ENCODE results near the gene DIP2A. TPM values are rescaled to one million over a fixed set of nuclear protein-coding genes. Genes with fewer than 3 reads are reported as not detected.

Gene DIP2A
- total and polyA plus RNA-seq, 5 donors: 28.6 to 40.6 (median 37.1) TPM

DNA sequence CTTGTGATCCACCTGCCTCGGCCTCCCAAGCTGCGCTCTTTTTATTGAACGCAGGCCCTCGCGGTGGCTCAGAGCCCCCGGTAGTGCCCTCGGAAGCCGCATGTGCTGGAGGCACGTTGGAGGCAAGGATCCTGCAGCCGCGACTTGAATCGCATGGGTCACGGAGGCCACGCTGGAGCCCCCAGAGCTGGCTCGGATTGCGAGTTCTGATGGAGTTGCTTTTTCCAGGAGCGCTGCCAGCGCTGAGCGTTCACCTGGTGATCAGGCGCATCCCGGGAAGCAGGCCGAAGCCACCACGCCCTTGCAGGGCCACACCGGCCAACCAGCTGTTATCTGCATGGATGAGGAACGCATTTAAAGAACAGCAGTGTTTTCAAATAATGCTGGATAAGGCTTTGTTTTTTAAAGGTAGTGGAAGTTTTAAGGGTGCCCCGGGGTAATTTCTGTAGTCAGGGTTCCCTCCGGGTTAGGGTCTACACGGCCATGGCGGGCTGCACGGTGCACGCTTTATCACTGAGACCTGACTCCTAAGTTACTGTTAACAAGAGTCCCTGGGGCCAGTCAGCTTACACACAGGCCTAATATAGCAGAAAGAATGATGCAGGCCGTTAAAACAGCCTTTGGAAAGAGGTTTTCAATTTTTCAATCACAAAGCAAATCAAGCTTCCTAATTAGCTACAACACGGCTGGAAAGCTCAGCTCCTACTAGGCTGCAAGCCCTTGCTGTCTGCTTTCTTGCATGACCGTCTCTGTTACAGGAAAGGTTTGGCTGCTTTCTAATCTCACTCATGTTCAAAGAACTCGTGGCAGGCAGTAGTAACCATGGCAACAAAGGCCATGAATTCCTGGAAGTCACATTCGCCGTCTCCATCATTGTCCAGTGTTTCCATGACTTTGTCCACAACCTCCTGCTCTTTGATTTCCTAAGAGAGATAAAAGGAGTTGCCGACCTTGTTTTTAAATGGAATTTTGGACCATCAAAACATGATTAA is 140.2 kb downstream of the DIP2A start:
- Histone ChIP-seq H3K4me3 (ENCODE audit: low read length) (no peak overlapping the region), H3K27ac (ENCODE audit: low read length) (no peak overlapping the region), H3K9me3 (ENCODE audit: control insufficient read depth, low read length) (no peaks in the 10 kb centered on the region), H3K27me3 (ENCODE audit: control insufficient read depth, insufficient read depth) (no peaks in the 10 kb centered on the region), H3K4me1 (ENCODE audit: control insufficient read depth, insufficient read depth, low read length) (peaks cover 7% of the 10 kb centered on the region)
- intact Hi-C loops (cut with DNase I): no loop called here
- ATAC-seq: peak; percentile 73 to 89
- DNase-seq: peak; percentile 49 to 63 (median 61)
- 64% methylated on average over 38 of the region's 38 CpGs for WGBS

DNA sequence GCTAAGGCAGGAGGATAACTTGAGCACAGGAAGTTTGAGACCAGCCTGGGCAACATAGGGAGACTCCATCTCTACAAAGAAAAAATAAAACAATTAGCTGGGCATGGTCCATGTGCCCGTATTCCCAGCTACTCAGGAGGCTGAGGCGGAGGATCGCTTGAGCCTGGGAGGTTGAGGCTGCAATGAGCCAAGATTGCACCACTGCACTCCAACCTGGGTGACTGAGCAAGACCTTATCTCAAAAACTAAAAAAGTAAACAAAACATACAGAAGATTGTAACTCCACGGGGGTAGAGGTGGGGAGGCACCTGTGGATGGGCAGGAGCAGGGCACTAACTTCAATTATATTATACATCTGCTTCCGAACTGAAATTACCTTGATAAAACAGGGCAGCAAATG is 141.6 kb downstream of the DIP2A start:
- 88% methylated on average over 5 of the region's 5 CpGs for WGBS
- intact Hi-C loops (cut with DNase I): no loop called here

DNA sequence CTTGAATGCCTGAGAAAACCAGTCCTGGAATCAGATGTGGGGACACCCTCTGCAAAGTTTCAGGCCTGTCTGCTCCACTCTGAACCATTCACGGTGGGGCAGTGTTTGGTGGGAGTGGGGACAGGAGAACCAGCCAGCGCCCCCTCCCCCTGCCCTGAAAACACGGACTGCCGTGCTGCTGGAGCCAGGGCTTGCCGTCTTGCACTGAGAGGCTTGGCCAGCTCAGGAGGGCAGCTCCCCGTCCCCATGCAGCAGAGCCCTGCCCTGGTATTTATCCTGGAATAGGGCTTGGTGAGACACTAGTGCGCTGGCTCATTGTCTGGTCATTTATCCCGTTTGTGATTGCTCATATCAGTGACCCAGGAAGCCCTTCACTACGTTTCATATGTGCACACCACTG is 142.3 kb downstream of the DIP2A start:
- Histone ChIP-seq H3K4me3 (ENCODE audit: low read length) (no peak overlapping the region), H3K4me1 (ENCODE audit: control insufficient read depth, insufficient read depth, low read length) (peaks cover 7% of the 10 kb centered on the region), H3K9me3 (ENCODE audit: control insufficient read depth, low read length) (no peaks in the 10 kb centered on the region), H3K27me3 (ENCODE audit: control insufficient read depth, insufficient read depth) (no peaks in the 10 kb centered on the region), H3K27ac (ENCODE audit: low read length) (no peak overlapping the region)
- intact Hi-C loops (cut with DNase I): no loop called here
- DNase-seq (no peak), ATAC-seq (no peak)
- WGBS: 65% methylated on average over 9 of the region's 9 CpGs

More for the DNA sequence above, 141.6 kb downstream of the DIP2A start:
- DNase-seq: no peak
- Histone ChIP-seq H3K9me3 (ENCODE audit: control insufficient read depth, low read length) (no peaks in the 10 kb centered on the region), H3K4me3 (ENCODE audit: low read length) (no peak overlapping the region), H3K4me1 (ENCODE audit: control insufficient read depth, insufficient read depth, low read length) (peaks cover 7% of the 10 kb centered on the region), H3K27ac (ENCODE audit: low read length) (no peak overlapping the region), H3K27me3 (ENCODE audit: control insufficient read depth, insufficient read depth) (no peaks in the 10 kb centered on the region)
- no peak for ATAC-seq

DNA sequence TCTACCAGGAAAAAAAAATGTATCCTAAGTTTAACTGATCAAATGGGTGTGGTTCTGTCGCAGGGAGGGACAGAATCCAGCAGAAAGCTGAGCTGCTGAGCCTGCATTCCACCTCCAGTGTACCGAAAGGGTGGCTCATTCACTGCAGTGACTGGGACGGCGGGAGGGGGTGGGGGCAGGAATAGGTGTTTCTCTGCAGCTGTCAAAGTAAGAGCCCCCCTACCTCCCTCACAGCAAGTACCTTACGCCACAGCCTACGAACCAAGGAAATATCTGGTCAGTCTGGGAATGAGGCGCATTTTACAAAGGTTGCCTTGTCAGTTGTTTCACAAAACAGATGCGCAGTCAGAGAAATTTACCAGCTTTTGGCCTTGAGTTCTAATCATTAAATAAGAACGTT is 144.5 kb downstream of the DIP2A start:
- no peak overlapping the region for H3K27ac ChIP-seq (ENCODE audit: low read length)
- H3K27me3 ChIP-seq (ENCODE audit: control insufficient read depth, insufficient read depth): no peaks in the 10 kb centered on the region
- no peak for DNase-seq
- H3K4me1 ChIP-seq (ENCODE audit: control insufficient read depth, insufficient read depth, low read length): peaks cover 7% of the 10 kb centered on the region
- no peaks in the 10 kb centered on the region for H3K9me3 ChIP-seq (ENCODE audit: control insufficient read depth, low read length)
- 52% methylated on average over 9 of the region's 9 CpGs for WGBS
- no peak for ATAC-seq
- no peak overlapping the region for H3K4me3 ChIP-seq (ENCODE audit: low read length)
- intact Hi-C loops (cut with DNase I): no loop called here

GRCh38 chr21:46604329-46604974 is 145.8 kb downstream of the DIP2A start:
- H3K9me3 ChIP-seq (ENCODE audit: control insufficient read depth, low read length): no peaks in the 10 kb centered on the region
- ATAC-seq (no peak), DNase-seq (no peak)
- H3K27ac ChIP-seq (ENCODE audit: low read length): no peak overlapping the region
- H3K27me3 ChIP-seq (ENCODE audit: control insufficient read depth, insufficient read depth): no peaks in the 10 kb centered on the region
- intact Hi-C loops (cut with DNase I): no loop called here
- peaks cover 2% of the 10 kb centered on the region for H3K4me1 ChIP-seq (ENCODE audit: control insufficient read depth, insufficient read depth, low read length)
- no peak overlapping the region for H3K4me3 ChIP-seq (ENCODE audit: low read length)
- WGBS: 78% methylated on average over 9 of the region's 9 CpGs

GRCh38 chr21:46604975-46605766 is 146.5 kb downstream of the DIP2A start, which contains the start of gene S100B:
TSS of gene S100B (minus strand) at chr21:46605082. CDS start at chr21:46602415, 2,667 bp downstream.
- Histone ChIP-seq H3K9me3 (ENCODE audit: control insufficient read depth, low read length) (no peaks in the 10 kb centered on the region), H3K27me3 (ENCODE audit: control insufficient read depth, insufficient read depth) (no peaks in the 10 kb centered on the region), H3K4me1 (ENCODE audit: control insufficient read depth, insufficient read depth, low read length) (no peaks in the 10 kb centered on the region), H3K27ac (ENCODE audit: low read length) (no peak within 1 kb of the TSS), H3K4me3 (ENCODE audit: low read length) (no peak within 1 kb of the TSS)
- ATAC-seq (peak; percentile 63 to 64), DNase-seq (peak in 2 of 3 donors; percentile 53 to 68)
- 65% methylated on average over 15 of the region's 15 CpGs for WGBS
- intact Hi-C loops (cut with DNase I): no loop called here

DNA sequence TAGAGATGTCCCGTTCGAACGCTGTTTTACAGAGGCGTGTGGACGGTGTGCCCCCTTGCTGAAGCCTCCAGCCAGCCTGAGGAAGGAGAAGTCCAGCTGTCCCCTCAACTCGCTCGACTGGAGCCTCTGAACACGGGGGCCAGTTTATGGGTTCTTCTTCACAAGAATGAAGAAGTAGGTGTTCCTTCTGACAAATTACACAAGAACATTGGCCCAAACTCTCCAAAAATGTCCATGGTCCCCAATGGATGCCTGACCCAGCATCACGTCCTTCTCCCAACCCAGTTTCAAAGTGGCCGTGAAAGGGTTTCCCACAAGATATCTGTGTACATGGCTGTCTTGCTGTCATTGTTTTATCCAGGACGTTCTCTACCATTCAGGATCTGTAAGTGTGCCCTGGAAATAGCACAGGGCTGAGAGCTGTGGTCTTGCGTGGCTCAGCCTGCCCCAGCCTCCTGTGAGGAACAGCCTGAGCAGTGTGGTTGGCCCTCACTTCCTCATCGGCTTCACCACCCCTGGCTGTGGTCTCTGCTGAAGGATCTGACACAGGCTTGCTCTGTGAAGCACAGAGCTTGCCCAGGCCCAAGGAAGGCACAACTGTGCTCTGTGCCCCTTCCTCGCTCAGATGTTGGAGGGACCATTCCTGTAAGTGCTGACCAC is 147.2 kb downstream of the DIP2A start:
- peak; percentile 22 to 73 (median 69) for DNase-seq
- H3K9me3 ChIP-seq (ENCODE audit: control insufficient read depth, low read length): peaks cover 4% of the 10 kb centered on the region
- peak; percentile 72 to 81 for ATAC-seq
- no peak overlapping the region for H3K27ac ChIP-seq (ENCODE audit: low read length)
- H3K27me3 ChIP-seq (ENCODE audit: control insufficient read depth, insufficient read depth): no peaks in the 10 kb centered on the region
- 69% methylated on average over 14 of the region's 14 CpGs for WGBS
- no peaks in the 10 kb centered on the region for H3K4me1 ChIP-seq (ENCODE audit: control insufficient read depth, insufficient read depth, low read length)
- intact Hi-C loops (cut with DNase I): no loop called here
- no peak overlapping the region for H3K4me3 ChIP-seq (ENCODE audit: low read length)

GRCh38 chr21:46606427-46606813 is 147.7 kb downstream of the DIP2A start:
- Histone ChIP-seq H3K9me3 (ENCODE audit: control insufficient read depth, low read length) (peaks cover 4% of the 10 kb centered on the region), H3K27ac (ENCODE audit: low read length) (no peak overlapping the region), H3K4me3 (ENCODE audit: low read length) (no peak overlapping the region), H3K27me3 (ENCODE audit: control insufficient read depth, insufficient read depth) (no peaks in the 10 kb centered on the region), H3K4me1 (ENCODE audit: control insufficient read depth, insufficient read depth, low read length) (no peaks in the 10 kb centered on the region)
- 74% methylated on average over 7 of the region's 7 CpGs for WGBS
- intact Hi-C loops (cut with DNase I): no loop called here
- ATAC-seq (no peak), DNase-seq (no peak)

- H3K9me3 ChIP-seq (ENCODE audit: control insufficient read depth, low read length): peaks cover 4% of the 10 kb centered on the region
- DNase-seq (no peak), ATAC-seq (no peak)
- H3K27me3 ChIP-seq (ENCODE audit: control insufficient read depth, insufficient read depth): no peaks in the 10 kb centered on the region
- H3K4me1 ChIP-seq (ENCODE audit: control insufficient read depth, insufficient read depth, low read length): no peaks in the 10 kb centered on the region
- intact Hi-C loops (cut with DNase I): no loop called here
- H3K27ac ChIP-seq (ENCODE audit: low read length): no peak overlapping the region
- WGBS: 89% methylated on average over 2 of the region's 2 CpGs
- H3K4me3 ChIP-seq (ENCODE audit: low read length): no peak overlapping the region
Observed at GRCh38 chr21:46607636-46608035, 148.9 kb downstream of the DIP2A start.

GRCh38 chr21:46608672-46609111 is 150.0 kb downstream of the DIP2A start:
- no peaks in the 10 kb centered on the region for H3K27me3 ChIP-seq (ENCODE audit: control insufficient read depth, insufficient read depth)
- intact Hi-C loops (cut with DNase I): no loop called here
- WGBS: 85% methylated on average over 3 of the region's 3 CpGs
- peaks cover 4% of the 10 kb centered on the region for H3K9me3 ChIP-seq (ENCODE audit: control insufficient read depth, low read length)
- no peak overlapping the region for H3K27ac ChIP-seq (ENCODE audit: low read length)
- no peaks in the 10 kb centered on the region for H3K4me1 ChIP-seq (ENCODE audit: control insufficient read depth, insufficient read depth, low read length)
- DNase-seq (no peak), ATAC-seq (no peak)
- H3K4me3 ChIP-seq (ENCODE audit: low read length): no peak overlapping the region
